Vagina (tissue), 2 donors: Measurements from ENCODE around the gene SOCS3. TPM values are rescaled to one million over a fixed set of nuclear protein-coding genes. Genes with fewer than 3 reads are reported as not detected.

Experiments used
- DNase-seq, 2 donors: peaks; one replicate each; pipeline ENCODE4 v3.0.0-alpha.2; 2017; ENCODE audit errors: extremely low spot score in 2 of 2
- H3K27ac ChIP-seq: fragments of 200-600 bp; sonication (generic); one replicate; pipeline ENCODE4 v1.5.1; 2019
- H3K27me3 ChIP-seq: fragments of 200-600 bp; sonication (generic); one replicate; pipeline ENCODE4 v1.5.1; 2019
- H3K36me3 ChIP-seq, 2 donors: fragments of 200-600 bp; sonication (generic); one replicate each; pipeline ENCODE4 v1.5.1; 2017 to 2019
- H3K4me1 ChIP-seq: fragments of 200-600 bp; sonication (generic); one replicate; pipeline ENCODE4 v1.5.1; 2019
- H3K4me3 ChIP-seq, 2 donors: fragments of 200-600 bp; sonication (generic); 1 replicate in 1 of 2; 2 replicates in 1 of 2; pipeline ENCODE4 v1.5.1; 2016 to 2019
- H3K9me3 ChIP-seq: fragments of 200-600 bp; sonication (generic); one replicate; pipeline ENCODE4 v1.5.1; 2019
- POLR2A ChIP-seq, 2 donors: fragments of 450-650 bp; IDR thresholded peaks; one replicate each; pipeline ENCODE4 v1.6.1; 2017; ENCODE audit warnings: antibody characterized with exemption in 2 of 2, mild to moderate bottlenecking in 2 of 2, moderate library complexity in 2 of 2
- POLR2AphosphoS5 ChIP-seq, 2 donors: sonication (generic); formaldehyde crosslinking; IDR thresholded peaks; one replicate each; pipeline ENCODE4 v1.9.0; 2017; ENCODE audit warnings: antibody characterized with exemption in 2 of 2, mild to moderate bottlenecking in 2 of 2, low read depth in 1 of 2; ENCODE audit not compliant: insufficient read depth in 1 of 2
- intact Hi-C: fragments of 100-400 bp; cut with DNase I; formaldehyde crosslinking; loops from one replicate; pipeline ENCODE4 v1.15.1; 2023
- small RNA-seq: library from RNA; depleted of rRNA; stranded (forward); fragments of <200 nt; gene quantifications from one replicate; pipeline ENCODE3, GENCODE V24; 2016
- total RNA-seq: library from RNA; depleted of rRNA; stranded (reverse); fragments of >200 nt; gene quantifications from one replicate; pipeline ENCODE4 v1.2.3, GENCODE V29; 2016
- TF ChIP-seq, protein P1 (sequence below), 3 experiments: fragments of 450-650 bp in 2 of 3; fragments of 200-600 bp in 1 of 3; sonication (generic) in 1 of 3; IDR thresholded peaks; one replicate each; pipeline ENCODE4 v1.5.1; 2017 to 2019; ENCODE audit warnings: antibody characterized with exemption in 3 of 3, mild to moderate bottlenecking in 2 of 3, moderate library complexity in 2 of 3

The SOCS3 gene
- total RNA-seq, 1 donor from 2014 or later: 173 TPM

DNA sequence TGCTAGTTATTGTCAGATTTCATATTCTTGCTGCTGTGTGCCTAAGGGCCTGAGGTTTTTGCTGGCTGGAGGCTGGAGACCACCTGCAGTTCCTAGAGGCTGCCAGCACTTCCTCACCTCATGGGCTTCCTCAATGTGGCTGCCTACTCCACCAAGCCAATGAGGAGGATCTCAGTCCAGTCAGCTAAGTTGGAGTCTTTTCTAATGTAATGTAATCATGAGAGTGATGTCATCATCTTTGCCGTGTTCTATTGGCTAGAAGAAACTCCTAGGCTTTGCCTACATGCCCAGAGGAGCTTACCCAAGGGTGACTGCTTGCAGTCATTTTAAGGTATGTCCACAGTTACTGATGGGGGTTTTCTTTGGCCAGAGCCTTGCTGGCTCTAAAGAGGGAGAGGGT is 53.0 kb downstream of the SOCS3 start:
- no peak overlapping the region for H3K27ac ChIP-seq
- no peaks in the 10 kb centered on the region for H3K36me3 ChIP-seq
- no peak overlapping the region for H3K4me3 ChIP-seq
- no peak for TF ChIP-seq POLR2A (IDR thresholded peaks at IDR 0.05)
- TF ChIP-seq, protein P1, sequence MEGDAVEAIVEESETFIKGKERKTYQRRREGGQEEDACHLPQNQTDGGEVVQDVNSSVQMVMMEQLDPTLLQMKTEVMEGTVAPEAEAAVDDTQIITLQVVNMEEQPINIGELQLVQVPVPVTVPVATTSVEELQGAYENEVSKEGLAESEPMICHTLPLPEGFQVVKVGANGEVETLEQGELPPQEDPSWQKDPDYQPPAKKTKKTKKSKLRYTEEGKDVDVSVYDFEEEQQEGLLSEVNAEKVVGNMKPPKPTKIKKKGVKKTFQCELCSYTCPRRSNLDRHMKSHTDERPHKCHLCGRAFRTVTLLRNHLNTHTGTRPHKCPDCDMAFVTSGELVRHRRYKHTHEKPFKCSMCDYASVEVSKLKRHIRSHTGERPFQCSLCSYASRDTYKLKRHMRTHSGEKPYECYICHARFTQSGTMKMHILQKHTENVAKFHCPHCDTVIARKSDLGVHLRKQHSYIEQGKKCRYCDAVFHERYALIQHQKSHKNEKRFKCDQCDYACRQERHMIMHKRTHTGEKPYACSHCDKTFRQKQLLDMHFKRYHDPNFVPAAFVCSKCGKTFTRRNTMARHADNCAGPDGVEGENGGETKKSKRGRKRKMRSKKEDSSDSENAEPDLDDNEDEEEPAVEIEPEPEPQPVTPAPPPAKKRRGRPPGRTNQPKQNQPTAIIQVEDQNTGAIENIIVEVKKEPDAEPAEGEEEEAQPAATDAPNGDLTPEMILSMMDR (IDR thresholded peaks at IDR 0.05): no peak
- no peak for TF ChIP-seq POLR2AphosphoS5 (IDR thresholded peaks at IDR 0.05; ENCODE audit: insufficient read depth in 1 of 2, low read depth in 1 of 2)
- H3K4me1 ChIP-seq: no peaks in the 10 kb centered on the region
- no peak for DNase-seq
- H3K27me3 ChIP-seq: no peaks in the 10 kb centered on the region
- intact Hi-C loops: no loop called here
- no peaks in the 10 kb centered on the region for H3K9me3 ChIP-seq

Small RNA genes lying within 50 kb of the gene (small RNA-seq; reads per million reads assigned to genes)
- gene RF00415 (not detected), gene RN7SL236P (not detected)

Other genes starting within 250 kb of the SOCS3 start
- 64.8 TPM for gene TMC6, start 231.3 kb downstream of the SOCS3 start, total RNA-seq
- gene TMC8, start 229.3 kb downstream of the SOCS3 start, total RNA-seq: 24.6 TPM
- not detected for gene C17orf99, start 213.7 kb downstream of the SOCS3 start, total RNA-seq
- gene SYNGR2, start 191.5 kb downstream of the SOCS3 start, total RNA-seq: 82.3 TPM
- 3.7 TPM for gene TK1, start 173.0 kb downstream of the SOCS3 start, total RNA-seq
- gene AFMID, start 172.7 kb downstream of the SOCS3 start, total RNA-seq: 47.6 TPM
- 3.4 TPM for gene BIRC5, start 145.8 kb downstream of the SOCS3 start, total RNA-seq
- gene TMEM235, start 128.4 kb downstream of the SOCS3 start, total RNA-seq: not detected
- gene PGS1, start 18.6 kb upstream of the SOCS3 start, total RNA-seq: 35.6 TPM
- gene DNAH17, start 217.3 kb upstream of the SOCS3 start, total RNA-seq: 2.0 TPM